Endothelial cell of umbilical vein (primary cell): ENCODE data around the gene MAPK8IP2. TPM values are rescaled to one million over a fixed set of nuclear protein-coding genes. Genes with fewer than 3 reads are reported as not detected.

Source experiments
- BruUV-seq: library from RNA; stranded (reverse); fragments of 400-500 nt; replicated peaks from 2 replicates; lab custom pipeline; 2021; lab: Mats Ljungman, UMichigan
- CTCF ChIA-PET: fragments of 300-600, 350-600 bp; sonication (Branson Sonifier 250); formaldehyde crosslinking; loops from one replicate; lab custom pipeline; 2021; ENCODE audit warnings: antibody characterized with exemption, inconsistent platforms; lab: Charles Lee
- POLR2A ChIA-PET: fragments of 300-600, 350-600 bp; sonication (Branson Sonifier 250); formaldehyde crosslinking; loops from one replicate; lab custom pipeline; 2021; ENCODE audit warnings: antibody characterized with exemption, inconsistent platforms; lab: Charles Lee
- DNase-seq: peaks from one replicate; pipeline ENCODE4 v3.0.0-alpha.2; 2011; ENCODE audit warnings: low read depth, low spot score
- FAIRE-seq: peaks from 2 replicates; lab custom pipeline; 2011; peaks lifted over from hg19 to GRCh38; lab: Jason Lieb, UNC
- H2AFZ ChIP-seq: 2 replicates; pipeline ENCODE4 v1.6.0; 2012; ENCODE audit warnings: low read depth, low read length, control low read depth, inconsistent platforms
- H3K27ac ChIP-seq: 2 replicates; pipeline ENCODE4 v1.5.1; 2011; ENCODE audit warnings: low read depth, mild to moderate bottlenecking, control low read depth, low read length, moderate library complexity; ENCODE audit not compliant: insufficient read depth
- H3K27me3 ChIP-seq, 2 experiments: 2 replicates each; pipeline versions ENCODE4 v1.6.0 to v1.6.1; 2011; ENCODE audit warnings: low read length in 2 of 2, mixed read lengths in 1 of 2; ENCODE audit not compliant: control insufficient read depth in 2 of 2, insufficient read depth in 2 of 2
- H3K36me3 ChIP-seq, 2 experiments: 2 replicates in 1 of 2; 3 replicates in 1 of 2; pipeline ENCODE4 v1.5.1; 2011; ENCODE audit warnings: low read length in 2 of 2, mild to moderate bottlenecking in 1 of 2, moderate library complexity in 1 of 2; ENCODE audit not compliant: control insufficient read depth in 2 of 2, insufficient read depth in 2 of 2; ENCODE audit errors: extremely low read depth in 1 of 2
- H3K4me1 ChIP-seq: 3 replicates; pipeline ENCODE4 v1.5.1; 2011; ENCODE audit warnings: mild to moderate bottlenecking, low read length; ENCODE audit not compliant: control insufficient read depth, insufficient read depth; ENCODE audit errors: extremely low read depth
- H3K4me2 ChIP-seq: 2 replicates; pipeline ENCODE4 v1.6.1; 2011; ENCODE audit warnings: low read length, control low read depth, mixed read lengths; ENCODE audit not compliant: insufficient read depth
- H3K4me3 ChIP-seq, 3 experiments: fragments of 200-600 bp in 1 of 3; sonication (generic), shearing (Covaris generic) in 1 of 3; replicated peaks in 1 of 3; 2 replicates each; pipeline ENCODE4 v1.5.1; 2011 to 2016; ENCODE audit warnings: control low read depth in 3 of 3, low read length in 3 of 3, mild to moderate bottlenecking in 2 of 3, inconsistent platforms in 1 of 3, low read depth in 1 of 3, moderate library complexity in 1 of 3; ENCODE audit not compliant: insufficient read depth in 1 of 3
- H3K79me2 ChIP-seq: 2 replicates; pipeline ENCODE4 v1.6.0; 2012; ENCODE audit warnings: low read length, inconsistent platforms; ENCODE audit not compliant: control insufficient read depth, insufficient read depth
- H3K9ac ChIP-seq: replicated peaks from 2 replicates; pipeline ENCODE3; 2011; ENCODE audit warnings: low read length, control low read depth; ENCODE audit not compliant: insufficient read depth; ENCODE audit errors: extremely low read depth
- H3K9me1 ChIP-seq: replicated peaks from 3 replicates; pipeline ENCODE4 v1.6.0; 2011; ENCODE audit warnings: mild to moderate bottlenecking, low read length; ENCODE audit not compliant: control insufficient read depth, insufficient read depth; ENCODE audit errors: extremely low read depth
- H3K9me3 ChIP-seq: replicated peaks from 2 replicates; pipeline ENCODE4 v1.5.1; 2012; ENCODE audit warnings: low read length, inconsistent platforms; ENCODE audit not compliant: control insufficient read depth, insufficient read depth
- H4K20me1 ChIP-seq: replicated peaks from 2 replicates; pipeline ENCODE3; 2011; ENCODE audit warnings: mild to moderate bottlenecking, low read length; ENCODE audit not compliant: control insufficient read depth, insufficient read depth; ENCODE audit errors: extremely low read depth
- EZH2 ChIP-seq: IDR thresholded peaks from 2 replicates; pipeline ENCODE4 v1.6.1; 2012; ENCODE audit warnings: borderline replicate concordance, low read depth, mild to moderate bottlenecking, moderate library complexity, low read length, inconsistent platforms; ENCODE audit not compliant: severe bottlenecking
- FOS ChIP-seq: IDR thresholded peaks from 2 replicates; pipeline ENCODE4 v1.6.1; 2011; ENCODE audit warnings: mild to moderate bottlenecking, low read length, moderate library complexity, borderline replicate concordance; ENCODE audit not compliant: insufficient read depth
- GATA2 ChIP-seq: IDR thresholded peaks from 2 replicates; pipeline ENCODE4 v1.7.0; 2011; ENCODE audit warnings: low read depth, mild to moderate bottlenecking, moderate library complexity, mixed read lengths, low read length; ENCODE audit not compliant: insufficient read length, insufficient read depth
- JUN ChIP-seq: IDR thresholded peaks from 2 replicates; pipeline ENCODE4 v1.6.1; 2011; ENCODE audit warnings: borderline replicate concordance, low read depth; ENCODE audit not compliant: insufficient read length, insufficient read depth
- MYC ChIP-seq: IDR thresholded peaks from one replicate; pipeline ENCODE4 v1.6.1; 2011; ENCODE audit warnings: mild to moderate bottlenecking, low read depth, low read length
- POLR2A ChIP-seq: IDR thresholded peaks from 2 replicates; pipeline ENCODE4 v1.6.1; 2012; ENCODE audit warnings: low read depth, mild to moderate bottlenecking, control low read depth, low read length
- POLR2AphosphoS5 ChIP-seq: IDR thresholded peaks from 2 replicates; pipeline ENCODE4 v1.6.1; 2012; ENCODE audit warnings: low read depth, mild to moderate bottlenecking, control low read depth, low read length, moderate library complexity; ENCODE audit not compliant: insufficient read depth
- dilution Hi-C: fragments of 300-500 bp; cut with MboI; formaldehyde crosslinking; loops from one replicate; pipeline ENCODE4 v1.15.0; 2019; ENCODE audit warnings: low sequenced_read_pairs; ENCODE audit not compliant: extremely low pct_ligation_motif_present
- intact Hi-C: fragments of 100-400 bp; cut with micrococcal nuclease; formaldehyde crosslinking; loops from one replicate; pipeline ENCODE4 v1.10.0; 2022
- polyA plus RNA-seq, 4 experiments: library from polyadenylated mRNA; depleted of rRNA in 3 of 4; stranded (reverse) in 3 of 4; unstranded in 1 of 4; fragments of >200 nt; gene quantifications; 2 replicates each; pipeline versions ENCODE4 v1.2.1 to v1.2.3, GENCODE V29; 2011 to 2012; ENCODE audit warnings: missing spikeins in 1 of 4
- total RNA-seq: library from RNA; stranded (reverse); gene quantifications from 2 replicates; pipeline ENCODE4 v1.2.3, GENCODE V29; 2021
- TF ChIP-seq, protein P1 (sequence below), 2 donors: IDR thresholded peaks; 1 replicate in 1 of 2; 2 replicates in 1 of 2; pipeline ENCODE4 v1.5.1; 2011; ENCODE audit warnings: low read length in 2 of 2, mild to moderate bottlenecking in 2 of 2, moderate library complexity in 2 of 2, control low read depth in 1 of 2, inconsistent platforms in 1 of 2, low read depth in 1 of 2; ENCODE audit not compliant: insufficient read depth in 1 of 2; ENCODE audit errors: extremely low read depth in 1 of 2
- TF ChIP-seq, protein P2 (sequence below): IDR thresholded peaks from 2 replicates; pipeline ENCODE4 v1.6.1; 2011; ENCODE audit not compliant: insufficient read depth, insufficient read length

MAPK8IP2 gene
- total and polyA plus RNA-seq, 2 donors (not counting 3 experiments of a cell fraction or from before 2014, with no cell fraction given), result 0.21 to 0.31 TPM

DNA sequence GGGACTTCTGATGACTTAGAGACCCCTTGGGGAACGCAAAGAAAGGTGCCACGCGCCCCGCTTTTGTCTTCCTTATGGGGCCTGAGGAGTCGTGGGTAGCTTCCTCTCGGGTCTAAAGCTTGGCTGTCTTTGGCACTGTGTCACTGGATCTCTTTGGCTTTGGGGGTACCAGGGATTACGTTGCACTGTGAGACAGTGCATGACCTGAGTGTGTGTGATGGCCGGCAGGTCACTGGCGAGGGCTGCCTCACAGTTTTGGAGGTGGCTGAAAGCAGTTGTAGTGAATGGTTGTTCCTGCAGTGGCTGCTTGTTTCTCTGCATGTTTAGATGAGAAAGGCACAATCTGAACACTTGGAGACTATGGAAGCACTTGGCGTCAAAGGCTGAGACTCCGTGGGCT, 33.2 kb downstream of the MAPK8IP2 start:
- dilution Hi-C loops (no loop called here), intact Hi-C loops (no loop called here)
- Histone ChIP-seq H3K9me1 (no peaks in the 10 kb centered on the region), H3K9ac (no peak overlapping the region), H3K4me3 (no peak overlapping the region), H3K36me3 (no peaks in the 10 kb centered on the region), H3K79me2 (no peaks in the 10 kb centered on the region), H3K4me1 (peaks cover 3% of the 10 kb centered on the region), H3K4me2 (no peak overlapping the region), H4K20me1 (no peaks in the 10 kb centered on the region), H3K27me3 (no peaks in the 10 kb centered on the region), H3K9me3 (no peaks in the 10 kb centered on the region), H3K27ac (no peak overlapping the region), H2AFZ (no peak overlapping the region)
- ChIA-PET CTCF (interaction anchor here (1.2 to 1.7 kb wide), 2 partner anchors 8 to 12 kb away, joined by 8 read pairs; no protein-coding TSS in a partner anchor), POLR2A (no interaction called here)
- TF ChIP-seq EZH2 (no peak), POLR2AphosphoS5 (no peak), GATA2 (no peak), JUN (no peak), FOS (no peak), MYC (no peak), POLR2A (no peak)
- TF ChIP-seq, protein P1, sequence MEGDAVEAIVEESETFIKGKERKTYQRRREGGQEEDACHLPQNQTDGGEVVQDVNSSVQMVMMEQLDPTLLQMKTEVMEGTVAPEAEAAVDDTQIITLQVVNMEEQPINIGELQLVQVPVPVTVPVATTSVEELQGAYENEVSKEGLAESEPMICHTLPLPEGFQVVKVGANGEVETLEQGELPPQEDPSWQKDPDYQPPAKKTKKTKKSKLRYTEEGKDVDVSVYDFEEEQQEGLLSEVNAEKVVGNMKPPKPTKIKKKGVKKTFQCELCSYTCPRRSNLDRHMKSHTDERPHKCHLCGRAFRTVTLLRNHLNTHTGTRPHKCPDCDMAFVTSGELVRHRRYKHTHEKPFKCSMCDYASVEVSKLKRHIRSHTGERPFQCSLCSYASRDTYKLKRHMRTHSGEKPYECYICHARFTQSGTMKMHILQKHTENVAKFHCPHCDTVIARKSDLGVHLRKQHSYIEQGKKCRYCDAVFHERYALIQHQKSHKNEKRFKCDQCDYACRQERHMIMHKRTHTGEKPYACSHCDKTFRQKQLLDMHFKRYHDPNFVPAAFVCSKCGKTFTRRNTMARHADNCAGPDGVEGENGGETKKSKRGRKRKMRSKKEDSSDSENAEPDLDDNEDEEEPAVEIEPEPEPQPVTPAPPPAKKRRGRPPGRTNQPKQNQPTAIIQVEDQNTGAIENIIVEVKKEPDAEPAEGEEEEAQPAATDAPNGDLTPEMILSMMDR (IDR thresholded peaks at IDR 0.05; ENCODE audit: extremely low read depth in 1 of 2, insufficient read depth in 1 of 2, low read depth in 1 of 2, low read length in 2 of 2), result no peak
- TF ChIP-seq, protein P2, sequence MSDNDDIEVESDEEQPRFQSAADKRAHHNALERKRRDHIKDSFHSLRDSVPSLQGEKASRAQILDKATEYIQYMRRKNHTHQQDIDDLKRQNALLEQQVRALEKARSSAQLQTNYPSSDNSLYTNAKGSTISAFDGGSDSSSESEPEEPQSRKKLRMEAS, result no peak
- BruUV-seq, result no TSS peak
- no peak for FAIRE-seq
- DNase-seq, result no peak
